ENCODE results near the gene NKAIN2. TPM values are rescaled to one million over a fixed set of nuclear protein-coding genes. Genes with fewer than 3 reads are reported as not detected.

The NKAIN2 gene
- total RNA-seq, 2 donors from 2014 or later = 0.68 TPM; not detected in 1

DNA sequence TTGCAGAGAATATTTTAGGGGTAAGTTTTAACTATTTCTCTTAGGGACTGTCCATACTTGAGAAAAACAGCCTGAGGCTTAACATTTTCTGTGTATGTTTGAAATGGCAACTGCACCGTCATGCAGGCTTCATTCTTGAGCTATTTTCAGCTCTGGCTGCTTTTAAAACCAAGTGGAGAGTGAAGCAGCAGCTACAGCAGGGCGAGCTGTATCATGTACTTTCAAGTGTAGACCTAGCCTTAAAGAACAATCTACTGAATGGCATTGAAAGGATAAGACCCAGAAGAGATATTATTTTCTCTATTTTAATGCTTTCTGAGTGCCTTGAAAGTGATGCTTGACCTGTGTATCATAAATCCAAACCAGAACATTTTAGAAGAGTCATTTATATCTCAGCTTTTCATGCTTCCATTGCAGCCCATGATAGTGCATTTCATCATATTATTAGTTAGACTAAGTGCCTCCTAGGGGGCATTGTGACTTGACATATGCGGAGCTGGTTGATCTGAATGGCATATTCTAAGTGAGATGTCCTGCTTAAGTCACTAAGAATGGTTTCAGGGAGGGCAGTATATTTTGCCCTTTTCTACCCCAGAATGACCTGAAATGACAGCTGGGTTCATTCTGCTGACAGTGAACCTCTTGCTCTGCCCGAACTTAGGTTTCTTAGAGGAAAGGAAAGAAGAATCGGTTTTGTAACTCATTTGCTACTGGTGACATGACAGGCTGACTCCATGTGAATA is 85.3 kb downstream of the NKAIN2 start:
- intact Hi-C loops (cut with DNase I) = no loop called here
- Histone ChIP-seq H3K4me1 (replicated peaks) (no peaks in the 10 kb centered on the region), H3K4me3 (no peak overlapping the region), H3K36me3 (no peaks in the 10 kb centered on the region), H3K27me3 (replicated peaks; ENCODE audit: insufficient read depth) (no peaks in the 10 kb centered on the region), H3K27ac (no peak overlapping the region), H3K9me3 (no peaks in the 10 kb centered on the region)
- 65% methylated on average over 5 of the region's 5 CpGs for whole genome bisulfite sequencing
- no peak for DNase-seq (ENCODE audit: low spot score)
- TF ChIP-seq POLR2AphosphoS5 (IDR thresholded peaks at IDR 0.05) (no peak), POLR2A (IDR thresholded peaks at IDR 0.05) (no peak)
- TF ChIP-seq, protein P1, sequence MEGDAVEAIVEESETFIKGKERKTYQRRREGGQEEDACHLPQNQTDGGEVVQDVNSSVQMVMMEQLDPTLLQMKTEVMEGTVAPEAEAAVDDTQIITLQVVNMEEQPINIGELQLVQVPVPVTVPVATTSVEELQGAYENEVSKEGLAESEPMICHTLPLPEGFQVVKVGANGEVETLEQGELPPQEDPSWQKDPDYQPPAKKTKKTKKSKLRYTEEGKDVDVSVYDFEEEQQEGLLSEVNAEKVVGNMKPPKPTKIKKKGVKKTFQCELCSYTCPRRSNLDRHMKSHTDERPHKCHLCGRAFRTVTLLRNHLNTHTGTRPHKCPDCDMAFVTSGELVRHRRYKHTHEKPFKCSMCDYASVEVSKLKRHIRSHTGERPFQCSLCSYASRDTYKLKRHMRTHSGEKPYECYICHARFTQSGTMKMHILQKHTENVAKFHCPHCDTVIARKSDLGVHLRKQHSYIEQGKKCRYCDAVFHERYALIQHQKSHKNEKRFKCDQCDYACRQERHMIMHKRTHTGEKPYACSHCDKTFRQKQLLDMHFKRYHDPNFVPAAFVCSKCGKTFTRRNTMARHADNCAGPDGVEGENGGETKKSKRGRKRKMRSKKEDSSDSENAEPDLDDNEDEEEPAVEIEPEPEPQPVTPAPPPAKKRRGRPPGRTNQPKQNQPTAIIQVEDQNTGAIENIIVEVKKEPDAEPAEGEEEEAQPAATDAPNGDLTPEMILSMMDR (IDR thresholded peaks at IDR 0.05) = no peak

- Histone ChIP-seq H3K4me3 (no peak overlapping the region), H3K27ac (no peak overlapping the region), H3K9me3 (no peaks in the 10 kb centered on the region), H3K36me3 (no peaks in the 10 kb centered on the region), H3K27me3 (replicated peaks; ENCODE audit: insufficient read depth) (no peaks in the 10 kb centered on the region), H3K4me1 (replicated peaks) (no peaks in the 10 kb centered on the region)
- no peak for TF ChIP-seq POLR2A (IDR thresholded peaks at IDR 0.05)
- TF ChIP-seq, protein P1 (IDR thresholded peaks at IDR 0.05) = no peak
- no peak for TF ChIP-seq POLR2AphosphoS5 (IDR thresholded peaks at IDR 0.05)
- intact Hi-C loops (cut with DNase I) = no loop called here
- 56% methylated on average over 1 of the region's 1 CpG for WGBS
- no peak for DNase-seq (ENCODE audit: low spot score)
These were observed 91.7 kb downstream of the NKAIN2 start for GRCh38 chr6:123895346-123895745.

DNA sequence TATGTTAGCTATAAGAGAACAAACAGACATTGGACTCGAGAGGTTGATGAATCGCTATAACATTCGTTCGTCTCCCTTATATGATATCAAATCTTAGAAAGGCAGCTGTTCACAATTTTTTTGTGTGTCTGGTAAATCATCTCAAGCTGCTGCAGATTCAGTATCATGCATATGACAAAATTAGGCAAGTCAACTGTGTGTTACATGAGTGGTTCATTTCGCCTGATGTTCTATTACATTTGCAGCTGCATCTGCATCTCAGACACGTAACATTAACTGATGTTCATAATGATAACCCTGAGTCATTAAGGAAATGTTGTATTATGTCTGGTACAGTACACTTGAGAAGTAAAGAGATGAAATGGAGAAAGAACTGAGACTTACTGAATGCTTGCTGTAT is 92.1 kb downstream of the NKAIN2 start:
- H3K27me3 ChIP-seq (replicated peaks; ENCODE audit: insufficient read depth) = no peaks in the 10 kb centered on the region
- no peak for DNase-seq (ENCODE audit: low spot score)
- intact Hi-C loops (cut with DNase I) = no loop called here
- H3K27ac ChIP-seq = no peak overlapping the region
- no peak overlapping the region for H3K4me3 ChIP-seq
- no peaks in the 10 kb centered on the region for H3K36me3 ChIP-seq
- H3K4me1 ChIP-seq (replicated peaks) = no peaks in the 10 kb centered on the region
- 79% methylated on average over 6 of the region's 6 CpGs for WGBS
- no peaks in the 10 kb centered on the region for H3K9me3 ChIP-seq
- TF ChIP-seq POLR2A (IDR thresholded peaks at IDR 0.05) = no peak
- TF ChIP-seq, protein P1 (IDR thresholded peaks at IDR 0.05) = no peak
- no peak for TF ChIP-seq POLR2AphosphoS5 (IDR thresholded peaks at IDR 0.05)

GRCh38 chr6:123896869-123897268 is 93.2 kb downstream of the NKAIN2 start:
- intact Hi-C loops (cut with DNase I) = no loop called here
- H3K27ac ChIP-seq = no peak overlapping the region
- H3K4me1 ChIP-seq (replicated peaks) = no peaks in the 10 kb centered on the region
- no peaks in the 10 kb centered on the region for H3K36me3 ChIP-seq
- H3K4me3 ChIP-seq = no peak overlapping the region
- TF ChIP-seq, protein P1 (IDR thresholded peaks at IDR 0.05) = no peak
- H3K9me3 ChIP-seq = no peaks in the 10 kb centered on the region
- DNase-seq (ENCODE audit: low spot score) = no peak
- H3K27me3 ChIP-seq (replicated peaks; ENCODE audit: insufficient read depth) = no peaks in the 10 kb centered on the region

DNA sequence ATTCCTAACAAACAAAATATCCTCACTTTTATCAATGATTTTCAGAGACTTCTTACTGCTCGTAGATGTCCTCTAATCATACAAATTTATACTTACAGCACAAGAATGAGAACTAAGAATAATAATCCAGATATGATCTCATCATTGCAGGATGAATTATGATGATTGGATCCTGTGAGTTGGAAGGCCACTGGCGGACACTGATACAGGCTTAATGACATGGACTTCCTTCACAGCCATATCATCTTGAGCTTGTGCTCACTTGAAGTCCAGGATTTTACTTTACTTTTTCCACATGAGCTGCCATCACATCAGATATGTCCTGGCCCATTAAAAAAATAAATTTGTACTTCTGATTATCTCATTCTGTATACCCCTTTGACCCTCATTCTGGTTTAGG is 94.3 kb downstream of the NKAIN2 start:
- Histone ChIP-seq H3K4me1 (replicated peaks) (no peaks in the 10 kb centered on the region), H3K27ac (no peak overlapping the region), H3K9me3 (no peaks in the 10 kb centered on the region), H3K4me3 (no peak overlapping the region), H3K27me3 (replicated peaks; ENCODE audit: insufficient read depth) (no peaks in the 10 kb centered on the region), H3K36me3 (no peaks in the 10 kb centered on the region)
- WGBS = 90% methylated on average over 2 of the region's 2 CpGs
- TF ChIP-seq, protein P1 (IDR thresholded peaks at IDR 0.05) = no peak
- TF ChIP-seq POLR2A (IDR thresholded peaks at IDR 0.05) (no peak), POLR2AphosphoS5 (IDR thresholded peaks at IDR 0.05) (no peak)
- intact Hi-C loops (cut with DNase I) = no loop called here
- DNase-seq (ENCODE audit: low spot score) = no peak
